ENCODE measurements around the gene KIF3B. TPM values are rescaled to one million over a fixed set of nuclear protein-coding genes. Genes with fewer than 3 reads are reported as not detected.

The KIF3B gene
- total and polyA plus RNA-seq, 11 donors: 3.2 to 25.4 (median 11.4) TPM

DNA sequence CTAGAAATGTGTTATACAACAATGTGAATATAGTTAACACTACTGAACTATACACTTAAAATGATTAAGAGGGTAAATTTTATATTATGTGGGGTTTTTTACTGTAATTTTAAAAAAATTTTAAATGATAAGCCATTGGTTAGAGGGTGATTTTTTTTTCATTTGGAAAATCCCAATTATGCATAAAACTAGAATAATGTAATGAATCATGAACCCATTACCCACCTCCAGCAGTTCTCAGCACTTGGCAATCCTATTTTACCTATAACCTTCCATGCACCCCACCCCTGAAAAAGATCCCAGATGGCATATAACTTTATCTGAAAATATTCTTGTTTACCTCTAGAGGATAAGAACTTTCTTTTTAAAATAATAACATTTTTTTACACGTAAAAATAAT is 13.7 kb downstream of the KIF3B start:
- DNase-seq (no peak), ATAC-seq (no peak)
- Histone ChIP-seq H3K27ac (no peak overlapping the region), H3K27me3 (no peaks in the 10 kb centered on the region), H3K4me1 (peaks cover 0 to 13% (median 8%) of the 10 kb centered on the region in 12 donors), H3K9me3 (no peaks in the 10 kb centered on the region), H3K36me3 (peaks cover 0 to 7% (median 0%) of the 10 kb centered on the region in 9 donors), H3K4me3 (no peak overlapping the region)
- 94 to 100% (median 99%) methylated on average over 1 of the region's 1 CpG for WGBS, 4 donors
- TF ChIP-seq, protein P1, sequence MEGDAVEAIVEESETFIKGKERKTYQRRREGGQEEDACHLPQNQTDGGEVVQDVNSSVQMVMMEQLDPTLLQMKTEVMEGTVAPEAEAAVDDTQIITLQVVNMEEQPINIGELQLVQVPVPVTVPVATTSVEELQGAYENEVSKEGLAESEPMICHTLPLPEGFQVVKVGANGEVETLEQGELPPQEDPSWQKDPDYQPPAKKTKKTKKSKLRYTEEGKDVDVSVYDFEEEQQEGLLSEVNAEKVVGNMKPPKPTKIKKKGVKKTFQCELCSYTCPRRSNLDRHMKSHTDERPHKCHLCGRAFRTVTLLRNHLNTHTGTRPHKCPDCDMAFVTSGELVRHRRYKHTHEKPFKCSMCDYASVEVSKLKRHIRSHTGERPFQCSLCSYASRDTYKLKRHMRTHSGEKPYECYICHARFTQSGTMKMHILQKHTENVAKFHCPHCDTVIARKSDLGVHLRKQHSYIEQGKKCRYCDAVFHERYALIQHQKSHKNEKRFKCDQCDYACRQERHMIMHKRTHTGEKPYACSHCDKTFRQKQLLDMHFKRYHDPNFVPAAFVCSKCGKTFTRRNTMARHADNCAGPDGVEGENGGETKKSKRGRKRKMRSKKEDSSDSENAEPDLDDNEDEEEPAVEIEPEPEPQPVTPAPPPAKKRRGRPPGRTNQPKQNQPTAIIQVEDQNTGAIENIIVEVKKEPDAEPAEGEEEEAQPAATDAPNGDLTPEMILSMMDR (IDR thresholded peaks at IDR 0.05): no peak
- TF ChIP-seq POLR2A (IDR thresholded peaks at IDR 0.05): no peak
- intact Hi-C loops (cut with DNase I): no loop called here

DNA sequence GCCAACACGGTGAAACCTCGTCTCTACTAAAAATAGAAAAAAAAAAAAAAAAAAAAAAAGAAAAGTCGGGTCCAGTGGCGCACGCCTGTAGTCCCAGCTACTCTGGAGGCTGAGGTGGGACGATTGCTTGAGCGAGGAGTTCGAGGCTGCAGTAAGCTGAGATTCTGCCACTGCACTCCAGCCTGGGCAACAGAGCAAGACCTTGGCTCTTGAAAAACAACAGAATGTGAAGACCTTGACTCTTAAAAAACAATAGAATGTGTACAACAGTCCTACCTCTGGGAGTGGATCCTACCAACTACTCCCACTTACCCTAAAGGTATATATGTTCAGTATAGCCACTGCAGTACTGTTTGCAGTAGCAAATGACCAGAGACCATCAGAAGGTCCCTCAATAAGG is 15.1 kb downstream of the KIF3B start:
- TF ChIP-seq POLR2A (IDR thresholded peaks at IDR 0.05): no peak
- TF ChIP-seq, protein P1 (IDR thresholded peaks at IDR 0.05): no peak
- Histone ChIP-seq H3K27me3 (no peaks in the 10 kb centered on the region), H3K36me3 (peaks cover 0 to 7% (median 0%) of the 10 kb centered on the region in 9 donors), H3K4me1 (peaks cover 0 to 14% (median 4%) of the 10 kb centered on the region in 12 donors), H3K27ac (no peak overlapping the region), H3K4me3 (no peak overlapping the region), H3K9me3 (no peaks in the 10 kb centered on the region)
- no peak for DNase-seq
- ATAC-seq: no peak
- intact Hi-C loops (cut with DNase I): no loop called here
- WGBS, 4 donors: 86 to 91% (median 90%) methylated on average over 8 of the region's 8 CpGs

DNA sequence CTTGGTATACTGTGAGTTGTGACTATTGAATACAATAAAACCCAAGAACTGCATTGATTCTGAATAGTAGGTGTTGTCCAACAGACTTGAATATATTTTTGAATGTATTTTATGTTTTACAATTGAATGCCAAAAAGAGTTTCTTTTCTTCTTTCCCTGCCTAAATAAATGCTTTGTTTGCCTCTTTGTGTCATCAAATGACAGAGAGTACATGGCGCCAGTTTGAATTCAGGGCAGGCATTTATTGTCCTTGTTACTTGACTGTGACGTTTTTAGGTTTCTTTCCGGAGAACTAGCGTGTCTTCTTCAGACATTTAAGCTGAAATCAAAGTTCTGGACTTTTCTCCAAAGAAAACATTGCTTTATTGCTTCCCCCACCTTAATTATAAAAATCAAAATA is 16.6 kb downstream of the KIF3B start:
- DNase-seq (no peak), ATAC-seq (no peak)
- H3K27ac ChIP-seq: no peak overlapping the region
- WGBS, 4 donors: 56 to 90% (median 77%) methylated on average over 4 of the region's 4 CpGs
- no peaks in the 10 kb centered on the region for H3K27me3 ChIP-seq
- H3K4me3 ChIP-seq: no peak overlapping the region
- H3K4me1 ChIP-seq: peaks cover 0 to 14% (median 4%) of the 10 kb centered on the region in 12 donors
- TF ChIP-seq, protein P1 (IDR thresholded peaks at IDR 0.05): no peak
- TF ChIP-seq POLR2A (IDR thresholded peaks at IDR 0.05): no peak
- no peaks in the 10 kb centered on the region for H3K9me3 ChIP-seq
- no peaks in the 10 kb centered on the region for H3K36me3 ChIP-seq
- intact Hi-C loops (cut with DNase I): no loop called here

DNA sequence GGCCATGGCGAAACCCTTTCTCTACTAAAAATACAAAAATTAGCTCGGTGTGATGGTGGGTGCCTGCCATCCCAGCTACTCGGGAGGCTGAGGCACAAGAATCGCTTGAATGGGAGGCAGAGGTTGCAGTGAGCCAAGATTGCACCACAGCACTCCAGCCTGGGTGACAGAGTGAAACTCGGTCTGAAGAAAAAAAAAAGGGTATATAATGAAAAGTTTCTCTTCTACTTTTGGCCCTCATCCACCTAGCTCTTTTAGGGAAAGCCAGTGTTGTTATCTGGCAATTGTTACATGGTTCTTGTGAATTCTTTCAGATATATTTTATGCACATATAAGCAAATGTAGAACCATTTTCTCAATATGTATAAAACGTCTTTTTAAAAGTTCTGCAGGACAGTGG is 19.0 kb downstream of the KIF3B start:
- 66 to 70% (median 69%) methylated on average over 6 of the region's 6 CpGs for WGBS, 4 donors
- Histone ChIP-seq H3K4me1 (peaks cover 0 to 14% (median 4%) of the 10 kb centered on the region in 12 donors), H3K27me3 (no peaks in the 10 kb centered on the region), H3K27ac (no peak overlapping the region), H3K9me3 (no peaks in the 10 kb centered on the region), H3K36me3 (no peaks in the 10 kb centered on the region), H3K4me3 (no peak overlapping the region)
- ATAC-seq (no peak), DNase-seq (no peak)
- no peak for TF ChIP-seq POLR2A (IDR thresholded peaks at IDR 0.05)
- TF ChIP-seq, protein P1 (IDR thresholded peaks at IDR 0.05): no peak
- intact Hi-C loops (cut with DNase I): no loop called here

Measured in heart left ventricle (tissue), 16 donors.